ENCODE data around the gene DLG2. TPM values are rescaled to one million over a fixed set of nuclear protein-coding genes. Genes with fewer than 3 reads are reported as not detected.
A peak's percentile ranks its signal among the peaks of the same experiment; 100 is the strongest.
"Not testable (repeated sequence)": the region's sequence is repeated elsewhere in the genome, so short reads cannot be mapped to it uniquely, and the experiment has no call there.

The DLG2 gene
- total RNA-seq, 2 donors from 2014 or later: 5.9 to 7.4 TPM

DNA sequence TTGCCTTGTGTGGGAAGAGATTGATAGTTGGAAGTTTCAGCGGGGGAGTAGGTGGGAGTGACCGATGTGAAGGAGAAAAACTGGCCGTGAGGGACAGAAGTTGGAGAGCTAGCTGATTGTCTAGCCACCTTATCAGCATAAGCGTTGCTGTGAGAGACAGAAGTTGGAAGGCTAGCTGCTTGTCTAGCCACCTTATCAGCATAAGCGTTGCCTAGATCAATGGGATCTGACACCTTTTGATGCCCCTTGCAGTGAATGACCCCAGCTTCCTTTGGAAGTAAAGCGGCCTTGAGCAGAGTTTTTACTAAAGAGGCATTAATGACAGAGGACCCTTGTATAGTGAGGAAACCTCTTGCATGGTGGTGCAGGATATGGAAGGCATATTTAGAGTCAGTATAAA is 2183.3 kb downstream of the DLG2 start:
- DNase-seq; ATAC-seq; intact Hi-C loops (cut with DNase I): not testable (repeated sequence)

DNA sequence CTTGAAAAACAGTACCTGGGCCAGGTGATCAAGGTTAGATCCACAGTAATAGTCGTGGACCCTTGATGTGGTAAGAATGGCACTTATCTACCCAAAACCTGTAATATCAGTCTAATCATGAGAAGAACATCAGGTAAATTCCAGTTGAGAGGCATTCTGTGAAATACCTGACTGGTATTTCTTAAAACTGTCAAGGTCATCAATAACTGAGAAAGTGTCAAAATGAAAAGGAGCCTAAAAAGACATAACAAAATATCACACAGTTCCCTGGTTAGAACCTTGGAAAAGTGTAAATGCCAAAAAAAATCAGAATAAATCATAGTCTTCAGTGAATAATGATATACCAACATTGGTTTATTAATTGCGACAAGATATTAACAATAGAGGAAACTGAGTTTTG is 2185.5 kb downstream of the DLG2 start:
- DNase-seq (no peak), ATAC-seq (no peak)
- intact Hi-C loops (cut with DNase I): no loop called here

- ATAC-seq: no peak
- DNase-seq: no peak
- intact Hi-C loops (cut with DNase I): no loop called here
Measured at GRCh38 chr11:83441171-83441570, 2186.0 kb downstream of the DLG2 start.

- intact Hi-C loops (cut with DNase I): no loop called here
- DNase-seq (no peak), ATAC-seq (no peak)
Measured at GRCh38 chr11:83438438-83438837, 2188.7 kb downstream of the DLG2 start.

GRCh38 chr11:83437939-83438338 is 2189.2 kb downstream of the DLG2 start:
- no peak for ATAC-seq
- intact Hi-C loops (cut with DNase I): no loop called here
- DNase-seq: no peak

GRCh38 chr11:83436855-83437254 is 2190.3 kb downstream of the DLG2 start:
- ATAC-seq: no peak

DNA sequence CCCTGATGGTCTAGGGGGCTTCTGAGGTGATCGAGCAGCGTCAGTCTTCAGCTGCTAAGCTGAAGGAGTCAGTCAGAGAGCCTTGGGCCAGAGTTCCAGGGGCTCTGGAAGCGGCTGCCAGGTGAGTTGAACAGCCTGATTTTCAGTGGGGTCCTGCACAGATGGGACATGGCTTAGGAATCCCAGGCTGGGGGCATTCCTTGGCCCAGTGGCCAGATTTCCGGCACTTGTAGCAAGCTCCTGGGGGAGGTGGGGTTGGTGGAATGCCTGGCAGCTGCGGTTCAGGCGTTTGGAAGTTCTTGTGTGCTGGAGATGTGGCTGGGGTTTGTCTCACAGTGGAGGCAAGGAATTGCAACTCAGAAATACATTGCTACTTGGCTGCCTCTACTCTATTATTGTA is 2192.3 kb downstream of the DLG2 start:
- DNase-seq; intact Hi-C loops (cut with DNase I); ATAC-seq: not testable (repeated sequence)

More at GRCh38 chr11:83436855-83437254, 2190.3 kb downstream of the DLG2 start:
- DNase-seq: no peak
- intact Hi-C loops (cut with DNase I): no loop called here

- intact Hi-C loops (cut with DNase I): no loop called here
- no peak for DNase-seq
- ATAC-seq: no peak
Measured at GRCh38 chr11:83427943-83428342, 2199.2 kb downstream of the DLG2 start.

DNA sequence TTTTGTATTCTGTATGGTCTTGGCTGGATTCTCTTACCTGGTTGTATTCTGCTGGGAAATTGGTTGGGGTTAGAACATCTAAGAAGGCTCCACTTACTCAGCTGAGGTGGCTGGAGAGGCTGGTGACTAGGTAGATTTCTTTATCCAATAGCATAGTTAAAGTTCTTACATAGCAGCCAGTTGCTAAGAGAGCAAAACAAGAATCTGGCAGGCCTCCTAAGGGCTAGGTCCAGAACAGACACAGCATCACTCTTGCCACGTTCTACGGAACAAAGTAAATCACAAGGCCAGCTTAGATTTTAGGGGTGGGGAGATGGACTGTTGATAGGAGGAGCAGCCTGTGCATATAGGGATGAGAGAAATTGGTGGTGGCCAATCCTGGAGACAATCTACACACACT is 2199.6 kb downstream of the DLG2 start:
- ATAC-seq (no peak), DNase-seq (no peak)
- intact Hi-C loops (cut with DNase I): no loop called here

GRCh38 chr11:83425137-83425466 is 2202.0 kb downstream of the DLG2 start:
- intact Hi-C loops (cut with DNase I): no loop called here
- no peak for ATAC-seq
- no peak for DNase-seq

DNA sequence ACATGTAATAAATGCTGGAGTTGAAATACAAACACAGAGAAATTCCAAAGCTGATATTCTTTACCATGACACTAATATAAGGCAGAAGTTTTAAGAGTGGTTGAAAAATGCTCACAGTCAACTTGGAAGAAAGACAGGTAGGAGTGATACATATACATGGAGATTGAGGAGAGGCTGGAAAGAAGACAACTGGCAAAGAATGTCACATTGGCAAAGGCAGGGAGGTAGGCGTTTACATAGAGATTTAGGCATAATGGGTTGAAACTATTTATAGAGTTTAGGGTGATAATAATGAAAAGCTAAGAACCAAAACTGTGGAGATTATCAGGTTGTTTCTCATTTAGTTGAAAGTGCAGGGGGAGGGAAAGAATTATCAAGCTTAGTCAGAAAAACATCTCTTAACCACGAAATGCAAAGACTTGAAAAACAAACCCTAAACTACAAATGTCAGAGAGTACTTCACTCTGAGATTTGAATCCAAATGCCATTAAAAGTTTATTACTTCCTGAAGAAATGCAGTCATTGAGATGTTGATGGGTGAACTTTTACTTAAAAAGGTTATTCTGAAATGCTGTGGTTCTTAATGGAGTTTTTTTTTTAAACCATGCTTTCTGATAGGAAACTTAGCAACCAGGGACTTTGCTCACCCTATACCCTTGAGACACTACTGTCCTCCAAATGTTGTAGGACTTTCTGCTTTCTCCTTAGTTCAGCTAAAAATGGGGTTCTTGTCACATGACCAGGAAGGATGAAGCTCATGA is 2202.6 kb downstream of the DLG2 start:
- DNase-seq (no peak), ATAC-seq (no peak)
- intact Hi-C loops (cut with DNase I): no loop called here

DNA sequence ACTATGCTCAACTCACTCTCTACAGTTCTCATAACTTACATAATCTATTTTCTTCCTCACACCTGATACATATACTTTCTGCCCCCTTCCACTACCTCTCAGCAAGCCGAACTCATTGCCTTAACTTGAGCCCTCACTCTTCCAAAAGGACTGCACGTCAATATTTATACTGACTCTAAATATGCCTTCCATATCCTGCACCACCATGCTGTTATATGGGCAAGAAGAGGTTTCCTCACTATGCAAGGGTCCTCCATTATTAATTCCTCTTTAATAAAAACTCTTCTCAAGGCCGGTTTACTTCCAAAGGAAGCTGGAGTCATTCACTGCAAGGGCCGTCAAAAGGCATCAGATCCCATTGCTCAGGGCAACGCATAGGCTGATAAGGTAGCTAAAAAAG is 2204.5 kb downstream of the DLG2 start:
- DNase-seq; intact Hi-C loops (cut with DNase I); ATAC-seq: not testable (repeated sequence)

- intact Hi-C loops (cut with DNase I): no loop called here
- DNase-seq: no peak
- ATAC-seq: peak in 1 of 2 donors; percentile 26
Measured at GRCh38 chr11:83410605-83411565, 2216.3 kb downstream of the DLG2 start.

DNA sequence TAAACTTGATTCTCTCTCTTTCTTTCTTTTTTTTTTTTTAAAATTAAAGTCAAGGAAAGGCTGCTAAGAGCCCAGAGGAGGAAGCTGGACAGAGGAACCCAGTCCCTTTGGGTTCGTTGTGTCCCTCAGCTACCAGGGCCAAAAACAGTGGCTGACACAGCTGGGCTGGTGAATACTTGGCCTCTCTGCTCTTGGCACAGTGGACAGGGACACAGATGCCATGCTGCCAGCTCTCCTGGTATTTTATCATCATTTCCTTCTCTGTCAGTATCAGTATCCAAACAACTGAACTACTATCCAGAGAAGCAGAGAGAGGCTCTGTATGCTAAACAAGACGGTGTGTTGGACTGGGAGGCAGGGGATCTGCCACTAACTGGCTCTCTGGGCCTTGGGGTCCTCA is 2217.3 kb downstream of the DLG2 start:
- ATAC-seq (peak in 1 of 2 donors; percentile 75), DNase-seq (no peak)

DNA sequence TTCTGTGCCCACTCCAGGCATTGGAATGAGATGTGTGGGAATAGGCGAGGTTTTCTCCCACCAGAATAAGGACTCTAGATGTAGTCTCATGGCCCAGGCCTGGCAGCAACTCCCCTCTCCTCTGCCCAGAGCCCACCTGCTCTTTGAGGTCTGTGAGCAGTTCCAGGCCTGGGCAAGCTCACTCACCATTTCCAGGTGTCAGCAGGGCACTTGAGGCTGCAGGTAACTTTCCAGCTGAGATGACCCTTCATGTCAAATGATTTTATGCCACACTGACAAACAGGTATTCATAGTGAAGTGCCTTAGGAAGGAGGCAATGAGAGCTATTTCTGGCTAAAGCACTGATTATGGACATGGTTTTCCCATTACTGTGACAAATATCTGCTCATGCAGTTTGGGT is 2217.7 kb downstream of the DLG2 start:
- ATAC-seq: no peak
- intact Hi-C loops (cut with DNase I): no loop called here
- DNase-seq: no peak

More for the DNA sequence above, 2217.3 kb downstream of the DLG2 start:
- intact Hi-C loops (cut with DNase I): no loop called here

DNA sequence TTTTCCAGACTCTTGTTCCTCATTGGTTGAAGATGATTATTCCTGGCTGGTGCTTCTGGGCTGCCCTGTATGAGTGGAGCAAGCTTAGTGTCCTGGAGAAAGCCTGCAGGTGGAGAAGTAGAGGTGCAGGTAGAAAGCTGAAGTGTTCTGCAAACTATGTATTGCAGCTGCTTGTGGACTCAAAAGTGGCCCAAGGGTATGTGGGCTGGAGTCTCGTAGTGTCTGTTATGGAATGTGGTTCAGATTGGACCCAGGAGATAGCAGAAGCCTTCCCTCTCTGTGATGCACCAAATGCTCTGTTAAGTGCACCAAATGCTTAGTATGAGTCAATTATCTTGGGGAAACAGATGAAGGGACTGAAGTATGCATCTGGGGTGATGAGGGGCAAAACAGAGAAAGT is 2218.2 kb downstream of the DLG2 start:
- no peak for ATAC-seq
- intact Hi-C loops (cut with DNase I): no loop called here
- no peak for DNase-seq
